IMR-90 (cell line): ENCODE results near the gene PLAAT2. TPM values are rescaled to one million over a fixed set of nuclear protein-coding genes. Genes with fewer than 3 reads are reported as not detected.

ENCODE experiments used
- ATAC-seq: fragments of 200-7000 bp; cut with Tn5 transposase; 2 replicates; pipeline ENCODE4 v1.9.1; 2020; ENCODE audit warnings: low read depth, mild to moderate bottlenecking, moderate library complexity
- BruUV-seq: library from RNA; stranded (reverse); fragments of 400-500 nt; replicated peaks from 2 replicates; lab custom pipeline; 2021; lab: Mats Ljungman, UMichigan
- CTCF ChIA-PET: fragments of 300-600 bp; formaldehyde crosslinking; extraction: SDS; loops from one replicate; lab custom pipeline; 2021; ENCODE audit warnings: antibody characterized with exemption; lab: Yijun Ruan, JAX
- POLR2A ChIA-PET: fragments of 300-600 bp; sonication (Branson Sonifier 250); formaldehyde crosslinking; loops from one replicate; lab custom pipeline; 2022; ENCODE audit warnings: antibody characterized with exemption; ENCODE audit not compliant: unreplicated experiment; lab: Charles Lee
- DNase-seq: peaks from one replicate; pipeline ENCODE4 v3.0.0; 2013
- H2AFZ ChIP-seq: replicated peaks from 2 replicates; pipeline ENCODE3; 2013; ENCODE audit warnings: low read length, mild to moderate bottlenecking; ENCODE audit not compliant: poor library complexity
- H2AK5ac ChIP-seq: 2 replicates; pipeline ENCODE4 v1.6.1; 2013; ENCODE audit warnings: low read depth, low read length, inconsistent platforms
- H2AK9ac ChIP-seq: replicated peaks from 2 replicates; pipeline ENCODE3; 2013; ENCODE audit warnings: mild to moderate bottlenecking, low read depth, low read length, moderate library complexity; ENCODE audit not compliant: poor library complexity
- H2BK120ac ChIP-seq: 2 replicates; pipeline ENCODE4 v1.6.1; 2013; ENCODE audit warnings: low read depth, low read length, inconsistent platforms
- H2BK15ac ChIP-seq: 3 replicates; pipeline ENCODE4 v1.6.1; 2013; ENCODE audit warnings: low read depth, low read length, inconsistent platforms
- H2BK20ac ChIP-seq: 2 replicates; pipeline ENCODE4 v1.6.1; 2013; ENCODE audit warnings: low read depth, mild to moderate bottlenecking, inconsistent platforms, low read length, moderate library complexity
- H2BK5ac ChIP-seq: 2 replicates; pipeline ENCODE4 v1.6.1; 2013; ENCODE audit warnings: mild to moderate bottlenecking, low read depth, low read length, inconsistent platforms; ENCODE audit not compliant: poor library complexity, severe bottlenecking
- H3K14ac ChIP-seq: replicated peaks from 2 replicates; pipeline ENCODE4 v1.6.1; 2013; ENCODE audit warnings: low read depth, low read length, inconsistent platforms
- H3K18ac ChIP-seq: 2 replicates; pipeline ENCODE4 v1.6.1; 2013; ENCODE audit warnings: low read depth, low read length, control low read depth
- H3K23ac ChIP-seq: 2 replicates; pipeline ENCODE4 v1.6.1; 2013; ENCODE audit warnings: low read depth, low read length, inconsistent platforms
- H3K27ac ChIP-seq: 2 replicates; pipeline ENCODE4 v1.5.1; 2013; ENCODE audit warnings: mild to moderate bottlenecking, control low read depth, low read length; ENCODE audit not compliant: insufficient read depth
- H3K27me3 ChIP-seq: 2 replicates; pipeline ENCODE4 v1.6.1; 2013; ENCODE audit warnings: low read length; ENCODE audit not compliant: control insufficient read depth, insufficient read depth
- H3K36me3 ChIP-seq: 2 replicates; pipeline ENCODE4 v1.6.1; 2013; ENCODE audit warnings: low read length, mixed read lengths; ENCODE audit not compliant: control insufficient read depth, insufficient read depth
- H3K4ac ChIP-seq: 2 replicates; pipeline ENCODE4 v1.6.1; 2013; ENCODE audit warnings: low read depth, low read length, inconsistent platforms
- H3K4me1 ChIP-seq: 2 replicates; pipeline ENCODE4 v1.6.1; 2013; ENCODE audit warnings: low read length, mixed read lengths; ENCODE audit not compliant: control insufficient read depth, insufficient read depth
- H3K4me2 ChIP-seq: 2 replicates; pipeline ENCODE4 v1.6.1; 2013; ENCODE audit warnings: low read depth, mild to moderate bottlenecking, control low read depth, low read length, moderate library complexity
- H3K4me3 ChIP-seq: 2 replicates; pipeline ENCODE4 v1.5.1; 2013; ENCODE audit warnings: low read depth, mild to moderate bottlenecking, control low read depth, low read length, moderate library complexity; ENCODE audit not compliant: insufficient read depth
- H3K56ac ChIP-seq: 2 replicates; pipeline ENCODE4 v1.6.1; 2013; ENCODE audit warnings: low read length, inconsistent platforms; ENCODE audit not compliant: insufficient read depth; ENCODE audit errors: extremely low read depth
- H3K79me1 ChIP-seq, 2 experiments: 2 replicates each; pipeline ENCODE4 v1.6.1; 2013; ENCODE audit warnings: low read length in 2 of 2, inconsistent platforms in 1 of 2, low read depth in 1 of 2
- H3K9ac ChIP-seq: 2 replicates; pipeline ENCODE4 v1.6.1; 2013; ENCODE audit warnings: low read depth, low read length, control low read depth
- H3K9me1 ChIP-seq: 2 replicates; pipeline ENCODE4 v1.6.1; 2013; ENCODE audit warnings: low read length, inconsistent platforms; ENCODE audit not compliant: insufficient read depth
- H3K9me3 ChIP-seq: 2 replicates; pipeline ENCODE4 v1.6.1; 2013; ENCODE audit warnings: low read length; ENCODE audit not compliant: control insufficient read depth, insufficient read depth
- H4K20me1 ChIP-seq: 2 replicates; pipeline ENCODE4 v1.6.1; 2013; ENCODE audit warnings: low read length, inconsistent platforms; ENCODE audit not compliant: insufficient read depth
- H4K5ac ChIP-seq: 2 replicates; pipeline ENCODE4 v1.6.1; 2013; ENCODE audit warnings: mild to moderate bottlenecking, low read depth, low read length, control low read depth
- H4K8ac ChIP-seq, 2 experiments: 2 replicates each; pipeline ENCODE4 v1.6.1; 2013; ENCODE audit warnings: low read depth in 2 of 2, low read length in 2 of 2, control low read depth in 1 of 2, inconsistent platforms in 1 of 2
- H4K91ac ChIP-seq: 2 replicates; pipeline ENCODE4 v1.6.1; 2013; ENCODE audit warnings: low read depth, low read length, inconsistent platforms; ENCODE audit not compliant: insufficient read depth
- MAFK ChIP-seq: IDR thresholded peaks from 2 replicates; pipeline ENCODE4 v1.6.1; 2012; ENCODE audit warnings: low read depth, low read length, improper control_type of control experiment
- WGBS, 2 experiments: methylation state at CpG; one replicate each; pipeline versions ENCODE4 v1.1.5 to v1.1.7; 2013; ENCODE audit warnings: missing lambda C conversion rate in 2 of 2; ENCODE audit not compliant: insufficient read length in 1 of 2; ENCODE audit errors: extremely low coverage in 2 of 2; 5-methylcytosine and 5-hydroxymethylcytosine counted together
- dilution Hi-C: fragments of 300-500 bp; cut with HindIII; formaldehyde crosslinking; loops from one replicate; pipeline ENCODE4 v1.14.3; 2018; ENCODE audit warnings: low sequenced_read_pairs; ENCODE audit not compliant: unreplicated experiment
- in situ Hi-C: fragments of 300-500 bp; cut with MboI; formaldehyde crosslinking; loops from 3 replicates; pipeline ENCODE4 v1.14.3; 2019; ENCODE audit warnings: low sequenced_read_pairs, inconsistent platforms, mixed read lengths
- intact Hi-C: fragments of 100-400 bp; cut with micrococcal nuclease; formaldehyde crosslinking; loops from 2 replicates; pipeline ENCODE4 v1.10.0; 2022
- polyA plus RNA-seq, 3 experiments: library from polyadenylated mRNA; depleted of rRNA; stranded (reverse); fragments of >200 nt; gene quantifications; 2 replicates each; pipeline ENCODE4 v1.2.3, GENCODE V29; 2012; ENCODE audit warnings: low replicate concordance in 1 of 3
- total RNA-seq: library from RNA; depleted of rRNA; stranded (reverse); fragments of >200 nt; gene quantifications from 2 replicates; pipeline ENCODE4 v1.2.3, GENCODE V29; 2012
- TF ChIP-seq, protein P1 (sequence below): fragments of 150-350 bp; IDR thresholded peaks from 2 replicates; pipeline ENCODE4 v1.6.1; 2016; ENCODE audit warnings: low read depth, mild to moderate bottlenecking, low read length, moderate library complexity, borderline replicate concordance

PLAAT2 gene
- total and polyA plus RNA-seq, 2 of the 4 experiments (the other 2 are of a cell fraction): not detected

DNA sequence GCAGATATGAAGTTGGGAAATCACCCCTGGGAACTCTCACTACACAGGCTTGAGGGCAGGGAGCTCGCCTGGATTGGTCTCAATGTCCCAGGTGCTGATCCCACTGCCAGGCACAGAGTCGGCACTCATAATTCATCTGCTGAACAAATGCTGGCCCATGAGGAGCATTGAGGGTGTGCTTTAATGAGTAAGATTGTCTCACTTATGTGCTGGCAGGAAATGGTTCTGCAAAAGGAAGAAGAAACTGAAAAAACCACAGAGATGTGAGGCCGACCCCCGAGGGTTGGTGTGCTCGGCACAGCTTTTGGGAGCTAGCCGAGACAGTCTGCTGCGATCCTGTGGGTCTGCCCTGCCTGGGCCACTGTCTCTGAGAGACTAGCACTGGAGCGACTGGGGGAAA, 9.4 kb downstream of the PLAAT2 start:
- ATAC-seq (no peak), DNase-seq (no peak)
- no peaks in the 10 kb centered on the region for H3K36me3 ChIP-seq
- TF ChIP-seq, protein P1, sequence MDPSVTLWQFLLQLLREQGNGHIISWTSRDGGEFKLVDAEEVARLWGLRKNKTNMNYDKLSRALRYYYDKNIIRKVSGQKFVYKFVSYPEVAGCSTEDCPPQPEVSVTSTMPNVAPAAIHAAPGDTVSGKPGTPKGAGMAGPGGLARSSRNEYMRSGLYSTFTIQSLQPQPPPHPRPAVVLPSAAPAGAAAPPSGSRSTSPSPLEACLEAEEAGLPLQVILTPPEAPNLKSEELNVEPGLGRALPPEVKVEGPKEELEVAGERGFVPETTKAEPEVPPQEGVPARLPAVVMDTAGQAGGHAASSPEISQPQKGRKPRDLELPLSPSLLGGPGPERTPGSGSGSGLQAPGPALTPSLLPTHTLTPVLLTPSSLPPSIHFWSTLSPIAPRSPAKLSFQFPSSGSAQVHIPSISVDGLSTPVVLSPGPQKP: no peak
- TF ChIP-seq MAFK: no peak
- H2AFZ ChIP-seq: no peak overlapping the region
- POLR2A ChIA-PET: no interaction called here
- H3K9me1 ChIP-seq: no peaks in the 10 kb centered on the region
- H4K91ac ChIP-seq: no peak overlapping the region
- no peak overlapping the region for H2AK9ac ChIP-seq
- no peak overlapping the region for H2BK20ac ChIP-seq
- H4K5ac ChIP-seq: no peak overlapping the region
- H3K23ac ChIP-seq: no peak overlapping the region
- no peak overlapping the region for H3K18ac ChIP-seq
- no CpG with 5 or more reads among the region's 8 CpGs for WGBS, 2 experiments
- H2BK5ac ChIP-seq: no peak overlapping the region
- no TSS peak for BruUV-seq
- H2BK120ac ChIP-seq: no peak overlapping the region
- no peak overlapping the region for H2AK5ac ChIP-seq
- no peaks in the 10 kb centered on the region for H4K20me1 ChIP-seq
- H3K4me1 ChIP-seq: no peaks in the 10 kb centered on the region
- no peaks in the 10 kb centered on the region for H3K9me3 ChIP-seq
- no peak overlapping the region for H3K14ac ChIP-seq
- H3K4me2 ChIP-seq: no peak overlapping the region
- H3K79me1 ChIP-seq: no peaks in the 10 kb centered on the region
- H3K27ac ChIP-seq: no peak overlapping the region
- CTCF ChIA-PET: interaction anchor here (0.7 kb wide), 1 partner anchor 19 kb away, joined by 3 read pairs; no protein-coding TSS in a partner anchor
- no peak overlapping the region for H3K4ac ChIP-seq
- H3K9ac ChIP-seq: no peak overlapping the region
- H3K27me3 ChIP-seq: peaks cover 25% of the 10 kb centered on the region
- no peak overlapping the region for H4K8ac ChIP-seq
- no peak overlapping the region for H3K56ac ChIP-seq
- H3K4me3 ChIP-seq: no peak overlapping the region
- intact Hi-C loops: no loop called here
- H2BK15ac ChIP-seq: no peak overlapping the region
- in situ Hi-C loops: no loop called here
- dilution Hi-C loops: no loop called here
